ENCODE results near the gene IQSEC3. TPM values are rescaled to one million over a fixed set of nuclear protein-coding genes. Genes with fewer than 3 reads are reported as not detected.

IQSEC3 gene
- total RNA-seq, 1 experiment from 2014 or later: not detected

- Mint-ChIP-seq H3K27me3 (ENCODE audit: insufficient read depth, unreplicated experiment) (peaks cover 50% of the 10 kb centered on the region), H3K4me1 (ENCODE audit: insufficient read depth, unreplicated experiment) (peaks cover 7% of the 10 kb centered on the region), H3K4me3 (ENCODE audit: unreplicated experiment) (no peak overlapping the region), H3K36me3 (ENCODE audit: insufficient read depth, unreplicated experiment) (no peaks in the 10 kb centered on the region), H3K27ac (ENCODE audit: low read depth, unreplicated experiment) (no peak overlapping the region), H3K9me3 (ENCODE audit: unreplicated experiment) (no peaks in the 10 kb centered on the region)
- POLR2A ChIA-PET: no interaction called here
- DNase-seq (ENCODE audit: unreplicated experiment): no peak
- intact Hi-C loops (cut with micrococcal nuclease): no loop called here
- CTCF ChIA-PET: interaction anchor here (1.6 kb wide), 1 partner anchor 63 kb away, joined by 5 read pairs; no protein-coding TSS in a partner anchor
- BruUV-seq (replicated peaks): no TSS peak
- TF ChIP-seq CTCF (IDR thresholded peaks at IDR 0.05; ENCODE audit: unreplicated experiment): no peak
Observed at GRCh38 chr12:109446-109845, 42.9 kb downstream of the IQSEC3 start.

- intact Hi-C loops (cut with micrococcal nuclease): no loop called here
- Mint-ChIP-seq H3K27me3 (ENCODE audit: insufficient read depth, unreplicated experiment) (peaks cover 55% of the 10 kb centered on the region), H3K4me3 (ENCODE audit: unreplicated experiment) (no peak overlapping the region), H3K27ac (ENCODE audit: low read depth, unreplicated experiment) (no peak overlapping the region), H3K9me3 (ENCODE audit: unreplicated experiment) (no peaks in the 10 kb centered on the region), H3K36me3 (ENCODE audit: insufficient read depth, unreplicated experiment) (no peaks in the 10 kb centered on the region), H3K4me1 (ENCODE audit: insufficient read depth, unreplicated experiment) (peaks cover 7% of the 10 kb centered on the region)
- no peak for DNase-seq (ENCODE audit: unreplicated experiment)
- POLR2A ChIA-PET: interaction anchor here (0.5 kb wide), 1 partner anchor 133 kb away, joined by 3 read pairs; no protein-coding TSS in a partner anchor
- BruUV-seq (replicated peaks): no TSS peak
- CTCF ChIA-PET: interaction anchor here (1.6 kb wide), 1 partner anchor 62 kb away, joined by 5 read pairs; no protein-coding TSS in a partner anchor
- TF ChIP-seq CTCF (IDR thresholded peaks at IDR 0.05; ENCODE audit: unreplicated experiment): no peak
Observed at GRCh38 chr12:109872-110271, 43.3 kb downstream of the IQSEC3 start.

- H3K4me3 Mint-ChIP-seq (ENCODE audit: unreplicated experiment): no peak overlapping the region
- peaks cover 7% of the 10 kb centered on the region for H3K4me1 Mint-ChIP-seq (ENCODE audit: insufficient read depth, unreplicated experiment)
- ChIA-PET POLR2A (no interaction called here), CTCF (no interaction called here)
- H3K36me3 Mint-ChIP-seq (ENCODE audit: insufficient read depth, unreplicated experiment): no peaks in the 10 kb centered on the region
- no peak for TF ChIP-seq CTCF (IDR thresholded peaks at IDR 0.05; ENCODE audit: unreplicated experiment)
- no peak overlapping the region for H3K27ac Mint-ChIP-seq (ENCODE audit: low read depth, unreplicated experiment)
- no peak for DNase-seq (ENCODE audit: unreplicated experiment)
- intact Hi-C loops (cut with micrococcal nuclease): no loop called here
- H3K27me3 Mint-ChIP-seq (ENCODE audit: insufficient read depth, unreplicated experiment): peaks cover 71% of the 10 kb centered on the region
- no peaks in the 10 kb centered on the region for H3K9me3 Mint-ChIP-seq (ENCODE audit: unreplicated experiment)
- no TSS peak for BruUV-seq (replicated peaks)
Observed at GRCh38 chr12:111699-112493, 45.3 kb downstream of the IQSEC3 start.

GRCh38 chr12:113347-113746 lies 46.8 kb downstream of the IQSEC3 start:
- Mint-ChIP-seq H3K4me3 (ENCODE audit: unreplicated experiment) (no peak overlapping the region), H3K36me3 (ENCODE audit: insufficient read depth, unreplicated experiment) (no peaks in the 10 kb centered on the region), H3K27ac (ENCODE audit: low read depth, unreplicated experiment) (no peak overlapping the region), H3K9me3 (ENCODE audit: unreplicated experiment) (no peaks in the 10 kb centered on the region), H3K4me1 (ENCODE audit: insufficient read depth, unreplicated experiment) (peaks cover 7% of the 10 kb centered on the region), H3K27me3 (ENCODE audit: insufficient read depth, unreplicated experiment) (peaks cover 74% of the 10 kb centered on the region)
- POLR2A ChIA-PET: no interaction called here
- CTCF ChIA-PET: no interaction called here
- DNase-seq (ENCODE audit: unreplicated experiment): no peak
- BruUV-seq (replicated peaks): no TSS peak
- TF ChIP-seq CTCF (IDR thresholded peaks at IDR 0.05; ENCODE audit: unreplicated experiment): no peak
- intact Hi-C loops (cut with micrococcal nuclease): no loop called here
